Upper lobe of left lung (tissue), 4 donors: Measurements from ENCODE around the gene ABCG2.

Experiments
- CTCF ChIP-seq, 6 experiments: fragments of 450-650 bp in 4 of 6; fragments of 200-600 bp in 2 of 6; sonication (generic) in 2 of 6; IDR thresholded peaks; one replicate each; pipeline ENCODE4 v1.5.1; 2016 to 2019; ENCODE audit warnings: antibody characterized with exemption in 6 of 6
- EP300 ChIP-seq, 4 donors: sonication (generic); formaldehyde crosslinking; IDR thresholded peaks; one replicate each; pipeline ENCODE4 v1.5.1; 2017; ENCODE audit warnings: antibody characterized with exemption in 4 of 4, control low read depth in 2 of 4
- POLR2A ChIP-seq, 4 donors: fragments of 450-650 bp; IDR thresholded peaks; one replicate each; pipeline ENCODE4 v1.5.1; 2016 to 2017; ENCODE audit warnings: antibody characterized with exemption in 4 of 4, mild to moderate bottlenecking in 2 of 4
- POLR2AphosphoS5 ChIP-seq, 2 donors: sonication (generic); formaldehyde crosslinking; IDR thresholded peaks; one replicate each; pipeline ENCODE4 v1.5.1; 2017; ENCODE audit warnings: antibody characterized with exemption in 2 of 2

GRCh38 chr4:88146891-88147290, 11.5 kb downstream of the ABCG2 start:
- no peak for TF ChIP-seq CTCF (IDR thresholded peaks at IDR 0.05)
- TF ChIP-seq EP300 (IDR thresholded peaks at IDR 0.05), result no peak
- no peak for TF ChIP-seq POLR2AphosphoS5 (IDR thresholded peaks at IDR 0.05)
- no peak for TF ChIP-seq POLR2A (IDR thresholded peaks at IDR 0.05)
